ENCODE results near the gene KLHL30.

The KLHL30 gene

GRCh38 chr2:238116298-238117198 is 21.9 kb upstream of the KLHL30 start:
- H3K36me3 Mint-ChIP-seq (ENCODE audit: low read depth), result peaks cover 21% of the 10 kb centered on the region
- TF ChIP-seq CTCF (IDR thresholded peaks at IDR 0.05), result no peak
- no peak overlapping the region for H3K27ac Mint-ChIP-seq
- peaks cover 37% of the 10 kb centered on the region for H3K27me3 Mint-ChIP-seq (ENCODE audit: low read depth, poor library complexity)
- no peak overlapping the region for H3K4me3 Mint-ChIP-seq
- DNase-seq, result no peak
- H3K9me3 Mint-ChIP-seq, result peaks cover 35% of the 10 kb centered on the region
- peaks cover 4% of the 10 kb centered on the region for H3K4me1 Mint-ChIP-seq

- Mint-ChIP-seq H3K4me3 (no peak overlapping the region), H3K4me1 (peaks cover 4% of the 10 kb centered on the region), H3K36me3 (ENCODE audit: low read depth) (peaks cover 15% of the 10 kb centered on the region), H3K9me3 (peaks cover 25% of the 10 kb centered on the region), H3K27me3 (ENCODE audit: low read depth, poor library complexity) (peaks cover 37% of the 10 kb centered on the region), H3K27ac (no peak overlapping the region)
- TF ChIP-seq CTCF (IDR thresholded peaks at IDR 0.05), result no peak
- no peak for DNase-seq
Measured at GRCh38 chr2:238117199-238118154, 21.0 kb upstream of the KLHL30 start.

GRCh38 chr2:238119756-238120462 is 18.6 kb upstream of the KLHL30 start:
- Mint-ChIP-seq H3K4me3 (no peak overlapping the region), H3K9me3 (peaks cover 7% of the 10 kb centered on the region), H3K4me1 (peaks cover 4% of the 10 kb centered on the region), H3K27me3 (ENCODE audit: low read depth, poor library complexity) (peaks cover 39% of the 10 kb centered on the region), H3K36me3 (ENCODE audit: low read depth) (no peaks in the 10 kb centered on the region), H3K27ac (no peak overlapping the region)
- no peak for TF ChIP-seq CTCF (IDR thresholded peaks at IDR 0.05)
- DNase-seq, result no peak

GRCh38 chr2:238120463-238121298 is 17.8 kb upstream of the KLHL30 start:
- no peaks in the 10 kb centered on the region for H3K36me3 Mint-ChIP-seq (ENCODE audit: low read depth)
- peaks cover 7% of the 10 kb centered on the region for H3K9me3 Mint-ChIP-seq
- DNase-seq, result peak; percentile 78
- no peak overlapping the region for H3K27ac Mint-ChIP-seq
- H3K4me1 Mint-ChIP-seq, result peaks cover 4% of the 10 kb centered on the region
- peaks cover 39% of the 10 kb centered on the region for H3K27me3 Mint-ChIP-seq (ENCODE audit: low read depth, poor library complexity)
- TF ChIP-seq CTCF (IDR thresholded peaks at IDR 0.05), result peak; percentile 30
- H3K4me3 Mint-ChIP-seq, result no peak overlapping the region
